Upper lobe of left lung (tissue), 4 donors: ENCODE measurements around the gene B9D1.

Source experiments
- CTCF ChIP-seq, 6 experiments: fragments of 450-650 bp in 4 of 6; fragments of 200-600 bp in 2 of 6; sonication (generic) in 2 of 6; IDR thresholded peaks; one replicate each; pipeline ENCODE4 v1.5.1; 2016 to 2019; ENCODE audit warnings: antibody characterized with exemption in 6 of 6
- POLR2A ChIP-seq, 4 donors: fragments of 450-650 bp; IDR thresholded peaks; one replicate each; pipeline ENCODE4 v1.5.1; 2016 to 2017; ENCODE audit warnings: antibody characterized with exemption in 4 of 4, mild to moderate bottlenecking in 2 of 4
- POLR2AphosphoS5 ChIP-seq, 2 donors: sonication (generic); formaldehyde crosslinking; IDR thresholded peaks; one replicate each; pipeline ENCODE4 v1.5.1; 2017; ENCODE audit warnings: antibody characterized with exemption in 2 of 2

- TF ChIP-seq CTCF (IDR thresholded peaks at IDR 0.05) (no peak), POLR2AphosphoS5 (IDR thresholded peaks at IDR 0.05) (no peak), POLR2A (IDR thresholded peaks at IDR 0.05) (no peak)
Observed at GRCh38 chr17:19375732-19376131, 13.2 kb upstream of the B9D1 start.
